DOHH2 (cell line): ENCODE data around the gene TGM1.

Source experiments
- H3F3A ChIP-seq: fragments of 200-600 bp; sonication (generic), shearing (Covaris generic); 2 replicates; pipeline ENCODE4 v1.6.0; 2016; ENCODE audit warnings: antibody characterized with exemption, mild to moderate bottlenecking; ENCODE audit not compliant: control insufficient read depth, insufficient read depth
- H3K27ac ChIP-seq: fragments of 200-600 bp; sonication (generic); 2 replicates; pipeline ENCODE4 v1.5.1; 2014; ENCODE audit warnings: low read depth, mild to moderate bottlenecking, low read length, moderate library complexity
- H3K27me3 ChIP-seq: fragments of 200-600 bp; sonication (generic); 2 replicates; pipeline ENCODE4 v1.6.1; 2014; ENCODE audit warnings: mild to moderate bottlenecking, low read length, mixed read lengths; ENCODE audit not compliant: control insufficient read depth
- H3K36me3 ChIP-seq: fragments of 200-600 bp; sonication (generic); 2 replicates; pipeline ENCODE4 v1.6.1; 2014; ENCODE audit warnings: mild to moderate bottlenecking, low read length, moderate library complexity, mixed read lengths; ENCODE audit not compliant: control insufficient read depth
- H3K4me1 ChIP-seq: fragments of 200-600 bp; sonication (generic); 2 replicates; pipeline ENCODE4 v1.6.1; 2014; ENCODE audit warnings: mild to moderate bottlenecking, low read length, mixed read lengths; ENCODE audit not compliant: control insufficient read depth
- H3K4me2 ChIP-seq: fragments of 200-600 bp; sonication (generic); 2 replicates; pipeline ENCODE4 v1.6.0; 2014; ENCODE audit warnings: mild to moderate bottlenecking, low read length, moderate library complexity
- H3K4me3 ChIP-seq: fragments of 200-600 bp; sonication (generic); 2 replicates; pipeline ENCODE4 v1.5.1; 2014; ENCODE audit warnings: mild to moderate bottlenecking, low read length, mixed read lengths
- H3K79me2 ChIP-seq: fragments of 200-600 bp; sonication (generic); 2 replicates; pipeline ENCODE4 v1.6.1; 2014; ENCODE audit warnings: mild to moderate bottlenecking, low read length, mixed read lengths; ENCODE audit not compliant: control insufficient read depth
- H3K9me2 ChIP-seq: fragments of 200-600 bp; sonication (generic); replicated peaks from 2 replicates; pipeline ENCODE4 v1.6.1; 2014; ENCODE audit warnings: mild to moderate bottlenecking, low read length, mixed read lengths; ENCODE audit not compliant: control insufficient read depth
- H3K9me3 ChIP-seq: fragments of 200-600 bp; sonication (generic); 2 replicates; pipeline ENCODE4 v1.6.1; 2014; ENCODE audit warnings: antibody characterized with exemption, low read length, mixed read lengths; ENCODE audit not compliant: control insufficient read depth, insufficient read depth
- H4K20me1 ChIP-seq: fragments of 200-600 bp; sonication (generic); 2 replicates; pipeline ENCODE4 v1.6.0; 2014; ENCODE audit warnings: low read depth, mild to moderate bottlenecking, antibody characterized with exemption, low read length, moderate library complexity; ENCODE audit not compliant: control insufficient read depth, insufficient read depth
- EZH2phosphoT487 ChIP-seq: fragments of 200-600 bp; sonication (generic); IDR thresholded peaks from 2 replicates; pipeline ENCODE4 v1.6.1; 2017; ENCODE audit warnings: borderline replicate concordance, mild to moderate bottlenecking, antibody characterized with exemption, low read length, moderate library complexity, mixed read lengths
- TF ChIP-seq, protein P1 (sequence below): fragments of 200-600 bp; sonication (generic); IDR thresholded peaks from one replicate; pipeline ENCODE4 v1.5.1; 2014; ENCODE audit warnings: antibody characterized with exemption, mild to moderate bottlenecking, low read depth, low read length; ENCODE audit not compliant: poor library complexity, severe bottlenecking

TGM1 gene

DNA sequence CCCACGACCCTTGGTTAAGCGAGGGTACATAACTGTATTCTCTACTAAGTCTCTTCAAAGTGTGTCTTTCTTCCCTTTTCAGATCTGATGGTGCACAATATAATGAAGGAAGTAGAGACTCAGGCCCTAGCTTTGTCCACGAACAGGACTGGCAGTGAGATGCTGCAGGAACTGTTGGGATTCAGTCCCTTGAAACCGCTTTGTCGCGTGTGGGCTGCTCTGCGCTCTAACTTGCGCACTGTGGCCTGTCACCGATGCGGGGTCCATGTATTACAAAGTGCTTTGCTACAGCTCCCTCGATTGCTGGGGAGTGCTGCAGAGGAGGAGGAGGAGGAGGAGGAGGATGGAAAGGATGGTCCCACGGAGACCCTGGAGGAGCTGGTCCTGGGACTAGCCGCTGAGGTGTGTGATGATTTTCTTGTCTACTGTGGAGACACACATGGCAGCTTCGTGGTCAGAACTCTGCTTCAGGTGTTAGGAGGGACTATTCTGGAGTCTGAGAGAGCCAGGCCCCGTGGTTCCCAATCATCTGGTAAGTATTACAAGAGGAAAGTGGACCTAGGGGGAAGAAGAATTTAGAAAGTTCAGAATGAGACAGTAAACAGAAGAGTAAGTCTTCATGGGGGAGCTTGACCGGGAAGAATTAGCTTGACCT lies 37.5 kb upstream of the TGM1 start:
- Histone ChIP-seq H3K9me3 (no peaks in the 10 kb centered on the region), H3F3A (0 out of 2 replicates have a peak, but pooled peaks cover 3% of the 10 kb centered on the region), H3K36me3 (peaks cover 66% of the 10 kb centered on the region), H3K9me2 (no peaks in the 10 kb centered on the region), H4K20me1 (no peaks in the 10 kb centered on the region; the same call in 1 of the 2 replicates), H3K4me3 (peak overlapping the region; percentile 87), H3K79me2 (peaks cover 34% of the 10 kb centered on the region), H3K4me2 (peak overlapping the region; percentile 72), H3K27ac (peak overlapping the region; percentile 31; the same call in 1 of the 2 replicates), H3K4me1 (peaks cover 32% of the 10 kb centered on the region), H3K27me3 (no peaks in the 10 kb centered on the region)
- no peak for TF ChIP-seq EZH2phosphoT487
- TF ChIP-seq, protein P1, sequence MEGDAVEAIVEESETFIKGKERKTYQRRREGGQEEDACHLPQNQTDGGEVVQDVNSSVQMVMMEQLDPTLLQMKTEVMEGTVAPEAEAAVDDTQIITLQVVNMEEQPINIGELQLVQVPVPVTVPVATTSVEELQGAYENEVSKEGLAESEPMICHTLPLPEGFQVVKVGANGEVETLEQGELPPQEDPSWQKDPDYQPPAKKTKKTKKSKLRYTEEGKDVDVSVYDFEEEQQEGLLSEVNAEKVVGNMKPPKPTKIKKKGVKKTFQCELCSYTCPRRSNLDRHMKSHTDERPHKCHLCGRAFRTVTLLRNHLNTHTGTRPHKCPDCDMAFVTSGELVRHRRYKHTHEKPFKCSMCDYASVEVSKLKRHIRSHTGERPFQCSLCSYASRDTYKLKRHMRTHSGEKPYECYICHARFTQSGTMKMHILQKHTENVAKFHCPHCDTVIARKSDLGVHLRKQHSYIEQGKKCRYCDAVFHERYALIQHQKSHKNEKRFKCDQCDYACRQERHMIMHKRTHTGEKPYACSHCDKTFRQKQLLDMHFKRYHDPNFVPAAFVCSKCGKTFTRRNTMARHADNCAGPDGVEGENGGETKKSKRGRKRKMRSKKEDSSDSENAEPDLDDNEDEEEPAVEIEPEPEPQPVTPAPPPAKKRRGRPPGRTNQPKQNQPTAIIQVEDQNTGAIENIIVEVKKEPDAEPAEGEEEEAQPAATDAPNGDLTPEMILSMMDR, result no peak

DNA sequence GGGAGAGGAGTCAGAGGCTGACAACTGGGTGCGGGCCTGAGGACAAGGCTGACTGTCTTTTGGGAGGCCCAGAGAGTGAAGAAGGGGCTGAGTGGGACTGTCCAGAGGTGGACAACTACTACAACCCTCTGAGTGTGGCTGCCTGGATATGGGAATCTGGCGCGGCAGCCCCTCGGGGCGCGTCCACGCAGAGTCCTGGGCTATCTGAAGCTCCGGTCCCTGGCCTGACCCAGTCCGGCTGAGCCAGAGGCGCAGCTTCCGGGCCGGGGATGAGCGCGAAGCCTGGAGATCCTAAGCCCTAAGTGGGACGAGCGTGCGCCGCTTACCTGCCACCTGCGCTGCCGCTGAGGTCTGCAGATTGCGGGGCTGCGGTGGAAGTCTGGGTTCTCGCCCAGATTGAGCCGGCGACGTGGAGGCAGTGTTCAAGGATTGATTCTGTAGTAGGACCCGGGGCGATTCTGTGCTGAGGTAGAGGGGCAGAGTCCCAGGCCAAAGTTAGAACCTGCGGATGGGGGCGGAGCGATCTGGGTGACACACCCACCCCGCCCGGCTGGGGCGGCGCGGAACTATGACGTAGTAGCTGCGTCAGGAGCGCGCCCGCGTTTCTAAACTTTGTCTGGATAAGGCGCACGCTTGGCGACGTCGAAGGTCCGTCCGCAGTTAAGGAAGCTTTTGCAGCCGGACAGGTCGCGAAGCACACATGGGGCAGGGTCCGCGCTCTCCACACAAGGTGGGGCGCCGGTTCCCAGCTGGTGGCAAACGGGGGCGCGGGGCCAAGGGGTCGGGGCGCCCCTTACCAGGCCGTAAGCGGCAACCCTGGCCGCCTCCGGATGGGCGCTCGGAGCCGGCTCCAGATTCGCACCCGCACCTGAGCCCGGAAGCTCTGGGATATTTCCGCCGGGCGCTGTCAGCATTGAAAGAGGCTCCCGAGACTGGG lies 36.5 kb upstream of the TGM1 start, which contains the start of the genes DHRS1 and NOP9:
Gene DHRS1 (minus strand): TSS at position 526 of the 937 bp plus-strand sequence. CDS start 674 bp downstream, outside the sequence.
Gene NOP9 (plus strand): TSS at position 596 of the 937 bp plus-strand sequence. CDS start 105 bp downstream, at position 701.
- Histone ChIP-seq H3K9me3 (no peaks in the 10 kb centered on the region), H3K36me3 (peaks cover 57% of the 10 kb centered on the region), H3F3A (0 out of 2 replicates have a peak, but pooled peaks cover 3% of the 10 kb centered on the region), H4K20me1 (no peaks in the 10 kb centered on the region; the same call in 1 of the 2 replicates), H3K27me3 (no peaks in the 10 kb centered on the region), H3K9me2 (no peaks in the 10 kb centered on the region), H3K4me1 (peaks cover 32% of the 10 kb centered on the region), H3K4me2 (peak within 1 kb of the TSS; percentile 72), H3K4me3 (peak within 1 kb of the TSS; percentile 87), H3K27ac (peak within 1 kb of the TSS; percentile 31; the same call in 1 of the 2 replicates), H3K79me2 (peaks cover 34% of the 10 kb centered on the region)
- TF ChIP-seq, protein P1, result no peak
- no peak for TF ChIP-seq EZH2phosphoT487

DNA sequence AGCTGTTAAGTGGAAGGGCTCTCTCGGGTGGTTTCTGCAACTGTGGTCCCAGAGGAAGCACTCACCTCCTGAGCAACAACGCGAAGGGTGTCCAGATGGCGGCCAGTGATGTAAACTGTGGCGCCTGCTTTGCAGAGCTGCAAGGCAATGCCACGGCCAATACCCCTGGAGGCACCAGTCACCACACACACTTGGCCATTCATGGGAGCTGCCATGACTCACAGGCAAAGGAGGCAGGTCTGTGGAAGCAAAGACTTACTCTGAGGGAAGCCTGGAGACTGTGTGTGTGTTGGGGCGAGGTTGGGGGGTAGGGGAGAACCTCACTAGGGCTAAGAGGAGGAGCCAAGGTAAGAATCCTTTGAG lies 35.9 kb upstream of the TGM1 start:
- peaks cover 32% of the 10 kb centered on the region for H3K4me1 ChIP-seq
- H3F3A ChIP-seq, result 0 out of 2 replicates have a peak, but pooled peaks cover 3% of the 10 kb centered on the region
- peaks cover 34% of the 10 kb centered on the region for H3K79me2 ChIP-seq
- no peaks in the 10 kb centered on the region for H3K9me3 ChIP-seq
- H3K36me3 ChIP-seq, result peaks cover 51% of the 10 kb centered on the region
- no peaks in the 10 kb centered on the region for H3K27me3 ChIP-seq
- H3K4me2 ChIP-seq, result peak overlapping the region; percentile 72
- no peak overlapping the region for H3K27ac ChIP-seq
- no peaks in the 10 kb centered on the region; the same call in 1 of the 2 replicates for H4K20me1 ChIP-seq
- no peaks in the 10 kb centered on the region for H3K9me2 ChIP-seq
- H3K4me3 ChIP-seq, result peak overlapping the region; percentile 87
- TF ChIP-seq, protein P1, result no peak
- no peak for TF ChIP-seq EZH2phosphoT487
